Thoracic aorta (tissue), 2 donors: ENCODE measurements around the gene CD27. TPM values are rescaled to one million over a fixed set of nuclear protein-coding genes. Genes with fewer than 3 reads are reported as not detected.
"Not testable (repeated sequence)": the region's sequence is repeated elsewhere in the genome, so short reads cannot be mapped to it uniquely, and the experiment has no call there.

Source experiments
- ATAC-seq: fragments of 150-250 bp; one replicate; pipeline ENCODE4 v1.8.0; 2017; ENCODE audit warnings: low read depth; ENCODE audit not compliant: insufficient number of reproducible peaks, low FRiP score
- DNase-seq: peaks from one replicate; pipeline ENCODE4 v3.0.0-alpha.2; 2020; ENCODE audit warnings: low spot score
- H3K27ac ChIP-seq, 2 donors: fragments of 200-600 bp; sonication (generic); 1 replicate in 1 of 2; 2 replicates in 1 of 2; pipeline ENCODE4 v1.5.1; 2016; ENCODE audit warnings: mild to moderate bottlenecking in 2 of 2, moderate library complexity in 2 of 2
- H3K27me3 ChIP-seq: fragments of 200-600 bp; sonication (generic); replicated peaks from 2 replicates; pipeline ENCODE4 v1.6.0; 2016; ENCODE audit warnings: mild to moderate bottlenecking; ENCODE audit not compliant: insufficient read depth
- H3K36me3 ChIP-seq: fragments of 200-600 bp; sonication (generic); one replicate; pipeline ENCODE4 v1.5.1; 2016
- H3K4me1 ChIP-seq, 2 donors: fragments of 200-600 bp; sonication (generic); 1 replicate in 1 of 2; 2 replicates in 1 of 2; pipeline versions ENCODE4 v1.5.1 to v1.6.0; 2016; ENCODE audit warnings: low read depth in 2 of 2, mild to moderate bottlenecking in 1 of 2; ENCODE audit not compliant: control insufficient read depth in 1 of 2
- H3K4me3 ChIP-seq: fragments of 200-600 bp; sonication (generic); 2 replicates; pipeline ENCODE4 v1.5.1; 2016; ENCODE audit warnings: mild to moderate bottlenecking
- H3K9me3 ChIP-seq: fragments of 200-600 bp; sonication (generic); 2 replicates; pipeline ENCODE4 v1.5.1; 2016
- CTCF ChIP-seq: fragments of 200-600 bp; sonication (generic); IDR thresholded peaks from one replicate; pipeline ENCODE4 v1.5.1; 2019; ENCODE audit warnings: antibody characterized with exemption
- total RNA-seq, 2 donors: library from RNA; depleted of rRNA; stranded (reverse); fragments of >200 nt; gene quantifications; one replicate each; pipeline versions ENCODE4 v1.1.0 to v1.2.3, GENCODE V29; 2016

CD27 gene
- total RNA-seq, 2 donors from 2014 or later: 1.6 to 4.7 TPM

GRCh38 chr12:6478416-6478815 is 33.7 kb downstream of the CD27 start:
- Histone ChIP-seq H3K9me3 (no peaks in the 10 kb centered on the region), H3K4me1 (no peaks in the 10 kb centered on the region), H3K27me3 (no peaks in the 10 kb centered on the region), H3K36me3 (no peaks in the 10 kb centered on the region), H3K27ac (no peak overlapping the region), H3K4me3 (no peak overlapping the region)
- DNase-seq (no peak), ATAC-seq (no peak)
- no peak for TF ChIP-seq CTCF

GRCh38 chr12:6488240-6488639 is 43.5 kb downstream of the CD27 start:
- no peak for TF ChIP-seq CTCF
- Histone ChIP-seq H3K4me1 (peaks cover 5 to 9% of the 10 kb centered on the region in 2 donors), H3K4me3 (no peak overlapping the region), H3K36me3 (no peaks in the 10 kb centered on the region), H3K27me3 (no peaks in the 10 kb centered on the region), H3K27ac (no peak overlapping the region), H3K9me3 (no peaks in the 10 kb centered on the region)
- DNase-seq: no peak
- ATAC-seq: no peak

- DNase-seq (no peak), ATAC-seq (no peak)
- Histone ChIP-seq H3K36me3 (no peaks in the 10 kb centered on the region), H3K4me3 (no peak overlapping the region), H3K9me3 (no peaks in the 10 kb centered on the region), H3K27me3 (no peaks in the 10 kb centered on the region), H3K4me1 (peaks cover 6 to 12% of the 10 kb centered on the region in 2 donors), H3K27ac (no peak overlapping the region)
- TF ChIP-seq CTCF: no peak
Observed at GRCh38 chr12:6489449-6489848, 44.7 kb downstream of the CD27 start.

- not testable (repeated sequence) for H3K36me3 ChIP-seq, H3K27ac ChIP-seq, ATAC-seq, H3K27me3 ChIP-seq, H3K9me3 ChIP-seq, DNase-seq, H3K4me3 ChIP-seq
- peaks cover 13 to 24% of the 10 kb centered on the region in 2 donors for H3K4me1 ChIP-seq
Observed at GRCh38 chr12:6490673-6491072, 45.9 kb downstream of the CD27 start.

- Histone ChIP-seq H3K36me3 (no peaks in the 10 kb centered on the region), H3K9me3 (no peaks in the 10 kb centered on the region), H3K4me1 (peaks cover 13 to 26% of the 10 kb centered on the region in 2 donors), H3K27ac (peak within 1 kb of the TSS; percentile 94 to 97), H3K27me3 (no peaks in the 10 kb centered on the region), H3K4me3 (peak within 1 kb of the TSS; percentile 82)
- DNase-seq (peak; percentile 92), ATAC-seq (peak; percentile 96)
- TF ChIP-seq CTCF: no peak
Observed at GRCh38 chr12:6492838-6493496, 48.2 kb downstream of the CD27 start, which contains the start of gene MRPL51. Gene MRPL51 (minus strand): TSS chr12:6493262. CDS start chr12:6493136, 126 bp downstream.
